Coronary artery (tissue), 2 donors: ENCODE data around the gene PPP1R16B.

ENCODE experiments used
- DNase-seq: peaks from one replicate; pipeline ENCODE4 v3.0.0-alpha.2; 2017; ENCODE audit warnings: low spot score
- H3K27ac ChIP-seq, 2 donors: fragments of 200-600 bp; sonication (generic); one replicate each; pipeline ENCODE4 v1.5.1; 2016 to 2019
- H3K4me3 ChIP-seq: fragments of 200-600 bp; sonication (generic); 2 replicates; pipeline ENCODE4 v1.5.1; 2016; ENCODE audit warnings: mild to moderate bottlenecking, moderate library complexity
- CTCF ChIP-seq: fragments of 200-600 bp; sonication (generic); IDR thresholded peaks from one replicate; pipeline ENCODE4 v1.5.1; 2019; ENCODE audit warnings: antibody characterized with exemption

The PPP1R16B gene

GRCh38 chr20:38882600-38882999 is 77.1 kb downstream of the PPP1R16B start:
- no peak for DNase-seq
- H3K27ac ChIP-seq: no peak overlapping the region
- no peak for TF ChIP-seq CTCF
- no peak overlapping the region for H3K4me3 ChIP-seq

- no peak for DNase-seq
- no peak overlapping the region for H3K27ac ChIP-seq
- no peak overlapping the region for H3K4me3 ChIP-seq
- no peak for TF ChIP-seq CTCF
These were observed 77.8 kb downstream of the PPP1R16B start for GRCh38 chr20:38883081-38883980.

GRCh38 chr20:38883981-38884733 is 78.7 kb downstream of the PPP1R16B start:
- no peak for DNase-seq
- TF ChIP-seq CTCF: no peak
- no peak overlapping the region for H3K27ac ChIP-seq

GRCh38 chr20:38885357-38885756 is 79.9 kb downstream of the PPP1R16B start:
- TF ChIP-seq CTCF: no peak
- Histone ChIP-seq H3K4me3 (no peak overlapping the region), H3K27ac (no peak overlapping the region)

More at GRCh38 chr20:38883981-38884733, 78.7 kb downstream of the PPP1R16B start:
- H3K4me3 ChIP-seq: no peak overlapping the region

GRCh38 chr20:38888059-38888831 is 82.7 kb downstream of the PPP1R16B start:
- no peak for TF ChIP-seq CTCF
- no peak for DNase-seq
- no peak overlapping the region for H3K27ac ChIP-seq
- H3K4me3 ChIP-seq: no peak overlapping the region

More at GRCh38 chr20:38885357-38885756, 79.9 kb downstream of the PPP1R16B start:
- DNase-seq: no peak

- Histone ChIP-seq H3K27ac (no peak overlapping the region), H3K4me3 (no peak overlapping the region)
- no peak for TF ChIP-seq CTCF
These were observed 83.6 kb downstream of the PPP1R16B start for GRCh38 chr20:38889050-38889449.

More at GRCh38 chr20:38889050-38889449, 83.6 kb downstream of the PPP1R16B start:
- DNase-seq: no peak
